ENCODE results near the gene CERS3. TPM values are rescaled to one million over a fixed set of nuclear protein-coding genes. Genes with fewer than 3 reads are reported as not detected.
"Not testable (repeated sequence)": the region's sequence is repeated elsewhere in the genome, so short reads cannot be mapped to it uniquely, and the experiment has no call there.

Gene CERS3
- total RNA-seq, 1 donor from 2014 or later: 120 TPM

DNA sequence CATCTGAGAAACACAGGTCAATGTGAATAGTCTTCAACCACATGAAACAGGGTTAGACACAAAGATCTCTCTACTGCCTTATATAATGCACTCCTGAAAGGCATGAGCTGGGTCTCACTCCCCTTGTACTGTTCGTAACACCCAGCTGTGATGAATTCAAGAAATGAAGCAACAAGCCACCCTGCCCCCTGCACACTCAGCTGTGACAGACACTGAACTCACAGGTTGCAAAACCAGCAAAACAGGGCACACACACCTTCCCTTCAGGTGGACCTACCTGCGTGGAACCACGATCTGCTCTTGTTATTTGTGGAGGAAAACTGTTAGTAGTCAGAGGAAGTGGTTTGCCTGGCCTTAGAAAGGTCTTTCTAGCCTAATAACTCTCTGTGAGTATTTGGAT lies 64.5 kb downstream of the CERS3 start:
- peak; percentile 85 for ATAC-seq

- ATAC-seq: peak; percentile 95
Observed at GRCh38 chr15:100463515-100463914, 65.2 kb downstream of the CERS3 start.

DNA sequence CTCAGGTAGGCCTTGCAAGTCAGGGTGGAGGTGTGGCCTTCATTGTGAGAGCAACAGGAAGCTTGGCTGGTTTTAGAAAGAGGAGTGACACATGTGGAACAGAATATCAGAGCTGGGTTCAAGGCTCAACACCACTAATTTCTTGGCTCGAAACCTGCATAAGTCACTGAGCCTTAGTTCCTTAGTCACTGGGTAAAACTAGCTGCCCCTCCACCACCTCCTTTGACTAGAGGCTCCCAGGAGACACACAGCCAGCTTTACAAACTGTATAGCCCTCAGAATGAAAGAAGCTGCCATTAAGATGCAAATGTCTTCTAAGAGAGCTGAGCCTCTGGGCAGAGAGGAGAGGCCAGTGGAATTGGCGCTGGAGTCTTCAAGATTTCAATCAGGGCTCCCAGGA lies 67.7 kb downstream of the CERS3 start:
- peak; percentile 63 for ATAC-seq

GRCh38 chr15:100457201-100457600 lies 71.5 kb downstream of the CERS3 start:
- peak; percentile 22 for ATAC-seq

DNA sequence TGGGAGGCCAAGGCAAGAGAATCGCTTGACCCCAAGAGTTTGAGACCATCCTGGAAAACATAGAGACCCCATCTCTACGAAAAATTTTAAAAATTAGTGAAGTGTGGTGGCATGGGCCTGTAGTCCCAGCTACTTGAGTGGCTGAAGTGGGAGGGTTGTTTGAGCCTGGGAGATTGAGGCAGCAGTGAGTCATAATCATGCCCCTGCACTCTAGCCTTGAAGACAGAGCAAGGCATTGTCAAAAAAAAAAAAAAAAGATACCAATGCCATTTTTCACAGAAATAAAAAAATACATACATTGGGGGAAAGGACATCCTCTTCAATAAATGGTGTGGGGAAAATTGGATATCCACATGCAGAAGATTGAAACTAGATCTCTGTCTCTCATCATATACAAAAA lies 74.6 kb downstream of the CERS3 start:
- ATAC-seq: no peak

DNA sequence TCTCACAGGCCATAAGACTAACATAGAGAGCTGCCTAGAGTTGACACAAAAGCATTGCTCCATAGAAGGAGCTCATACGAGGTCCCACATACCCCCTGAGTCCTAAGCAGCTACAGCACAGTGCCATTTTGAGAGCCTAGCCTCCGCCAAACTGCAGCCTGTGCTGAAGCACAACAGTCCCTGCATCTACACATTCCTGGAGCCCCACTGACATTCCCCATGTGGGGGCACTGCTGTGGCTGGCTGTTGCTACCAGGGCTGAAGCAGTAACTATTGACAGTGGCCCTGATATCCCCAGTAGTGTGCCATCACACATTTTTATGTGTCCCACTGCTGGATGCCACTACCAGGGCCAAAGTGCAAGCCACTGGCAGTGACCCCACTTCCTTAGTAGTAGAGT lies 80.3 kb downstream of the CERS3 start:
- ATAC-seq: peak; percentile 8

- not testable (repeated sequence) for ATAC-seq
Observed at GRCh38 chr15:100441063-100441462, 87.7 kb downstream of the CERS3 start.

- no peak for ATAC-seq
Observed at GRCh38 chr15:100439514-100439913, 89.2 kb downstream of the CERS3 start.

DNA sequence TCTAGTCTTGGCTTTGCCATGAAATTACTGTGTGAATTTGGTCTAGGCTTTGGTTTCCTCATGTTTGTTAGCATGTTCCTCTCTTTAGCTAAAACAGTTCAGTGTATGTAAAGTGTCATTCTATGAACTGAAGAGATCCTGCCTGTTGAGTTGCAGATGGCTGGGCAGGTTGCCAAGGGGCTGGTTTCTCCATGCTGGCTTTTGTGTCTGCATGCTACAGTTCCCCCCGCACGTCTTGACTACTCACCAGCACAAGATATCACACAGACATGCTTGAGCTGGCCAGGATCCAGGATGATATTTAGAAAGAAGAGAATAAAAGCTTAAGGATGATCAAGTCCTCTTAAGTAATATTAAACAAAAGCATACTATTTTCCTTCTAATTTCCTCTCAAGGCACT lies 90.2 kb downstream of the CERS3 start:
- ATAC-seq: peak; percentile 59

DNA sequence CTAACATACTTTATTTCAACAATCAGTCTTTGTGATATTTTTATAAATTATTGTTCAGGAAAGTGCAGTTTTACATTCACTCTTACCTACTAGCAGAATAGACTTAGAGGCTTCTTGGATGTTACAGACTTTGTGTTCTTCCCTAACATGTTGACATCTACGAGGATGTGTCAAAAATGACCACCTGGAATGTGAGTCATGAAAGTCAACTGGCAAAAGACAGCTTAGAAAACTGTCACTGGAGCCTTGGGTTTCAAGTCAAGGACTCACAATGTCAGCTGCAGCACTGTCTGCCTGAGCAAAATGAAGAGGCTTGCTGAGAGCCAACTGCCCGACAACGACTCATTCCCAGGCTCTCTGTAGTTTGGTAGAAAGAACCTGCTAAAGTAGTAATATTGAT lies 91.5 kb downstream of the CERS3 start:
- no peak for ATAC-seq

DNA sequence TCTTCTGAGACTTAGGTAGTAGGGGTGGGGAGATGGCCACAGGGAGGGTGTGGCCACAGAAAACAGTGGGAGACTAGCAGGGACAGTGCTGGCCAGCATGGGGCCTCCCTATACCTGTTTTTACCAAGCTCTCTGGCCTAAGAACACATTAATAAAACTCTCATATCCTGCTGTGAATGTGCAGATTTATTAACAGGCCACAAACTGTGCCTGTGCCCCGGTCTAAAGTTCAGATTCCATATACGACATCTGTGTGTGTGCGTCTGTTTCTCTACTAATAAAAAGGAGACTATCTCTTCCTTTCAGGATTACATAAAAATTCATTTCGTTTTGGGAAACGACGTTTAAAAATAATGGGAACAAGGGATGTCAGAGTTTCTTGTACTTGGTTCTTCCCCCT lies 94.2 kb downstream of the CERS3 start:
- ATAC-seq: no peak

- ATAC-seq: no peak
Observed at GRCh38 chr15:100434038-100434437, 94.7 kb downstream of the CERS3 start.

DNA sequence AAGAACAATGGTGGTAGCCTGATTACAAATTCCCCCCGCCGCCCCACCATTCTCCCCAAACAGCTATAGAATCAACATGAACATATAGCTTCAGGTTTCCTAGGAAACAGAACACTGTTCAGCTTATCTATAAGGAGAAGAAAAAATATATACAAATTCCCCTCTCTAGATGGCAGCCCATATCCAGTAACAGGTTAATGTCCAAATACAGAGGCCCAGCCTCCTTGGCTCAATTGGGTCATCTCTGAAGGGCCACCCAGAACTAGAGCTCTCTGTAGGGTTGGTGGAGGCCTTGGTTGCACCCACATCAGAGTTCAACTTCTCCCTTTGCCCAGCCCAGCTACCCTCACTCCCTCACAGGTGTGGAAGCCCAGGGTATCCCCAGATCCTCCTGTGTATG lies 95.4 kb downstream of the CERS3 start:
- ATAC-seq: peak; percentile 10

GRCh38 chr15:100430411-100430810 lies 98.3 kb downstream of the CERS3 start:
- ATAC-seq: no peak

DNA sequence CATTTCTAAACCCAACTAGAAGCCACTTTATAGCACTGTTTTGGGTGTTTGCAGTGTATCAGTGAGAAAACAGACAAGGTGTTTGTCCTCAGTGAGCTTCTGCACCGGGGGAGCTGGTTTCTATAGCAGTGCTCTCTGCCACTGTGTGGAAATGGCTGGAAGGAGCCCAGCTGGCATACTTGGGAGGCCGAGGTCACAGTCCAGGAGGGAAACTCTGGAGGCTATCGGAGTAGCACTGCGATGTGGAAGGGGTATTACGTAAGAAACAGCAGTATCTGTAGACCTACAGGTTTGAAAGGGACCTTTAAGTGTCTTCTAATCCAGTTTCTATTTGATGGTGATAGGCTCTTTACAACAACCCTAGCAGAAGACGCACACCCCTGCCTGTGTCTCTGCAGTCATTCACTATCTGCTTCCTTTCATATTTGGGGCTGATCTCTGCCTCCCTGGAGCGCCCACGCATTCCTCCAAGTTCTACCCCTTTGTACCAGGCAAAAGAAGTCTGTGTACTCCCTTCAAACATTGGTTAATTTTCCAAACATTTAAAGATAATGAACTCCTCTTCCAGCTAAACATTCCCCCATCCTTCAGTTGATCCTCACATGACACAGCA lies 99.5 kb downstream of the CERS3 start:
- ATAC-seq: no peak

DNA sequence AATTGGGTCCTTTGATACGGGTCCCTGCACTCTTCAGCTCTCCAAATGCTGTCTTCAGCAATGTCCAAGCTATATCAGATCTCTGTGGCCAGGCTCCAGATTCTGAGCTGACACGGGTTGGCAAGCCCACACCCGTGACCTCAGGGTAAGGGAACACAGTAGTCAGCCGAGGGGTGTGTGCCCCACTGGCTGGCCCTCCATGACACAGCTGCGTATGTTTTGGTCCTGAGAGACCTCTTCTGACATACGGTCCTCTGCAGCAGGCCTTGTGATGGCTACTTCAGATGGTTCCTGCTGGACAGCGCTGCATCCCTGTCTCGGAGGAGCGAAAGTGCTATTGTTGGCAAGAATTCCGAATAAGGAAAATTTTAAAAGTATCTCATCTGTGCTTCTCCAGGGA lies 101.8 kb downstream of the CERS3 start:
- ATAC-seq: no peak

- no peak for ATAC-seq
Observed at GRCh38 chr15:100405179-100405578, 123.6 kb downstream of the CERS3 start.

- peak; percentile 20 for ATAC-seq
Observed at GRCh38 chr15:100400996-100401395, 127.8 kb downstream of the CERS3 start.

GRCh38 chr15:100394736-100395440 lies 133.9 kb downstream of the CERS3 start:
- ATAC-seq: peak; percentile 20

DNA sequence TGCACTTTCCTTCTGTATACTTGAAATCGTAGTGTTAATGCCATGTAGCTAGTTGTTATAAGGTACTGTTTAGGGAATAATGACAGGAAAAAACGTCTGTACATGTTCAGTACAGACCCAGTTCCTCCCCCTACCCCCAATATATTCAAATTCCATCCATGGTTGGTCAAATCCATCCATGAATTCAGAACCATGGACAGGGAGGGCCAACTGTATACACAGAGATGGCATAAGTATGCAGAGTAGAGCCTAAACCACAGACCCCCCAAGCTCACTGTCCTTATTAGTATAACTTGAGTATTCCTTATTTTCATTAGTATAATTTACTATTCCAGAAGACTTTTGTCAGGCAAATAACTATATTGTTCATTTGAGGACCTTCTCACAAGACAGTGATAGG lies 135.7 kb downstream of the CERS3 start:
- ATAC-seq: no peak

DNA sequence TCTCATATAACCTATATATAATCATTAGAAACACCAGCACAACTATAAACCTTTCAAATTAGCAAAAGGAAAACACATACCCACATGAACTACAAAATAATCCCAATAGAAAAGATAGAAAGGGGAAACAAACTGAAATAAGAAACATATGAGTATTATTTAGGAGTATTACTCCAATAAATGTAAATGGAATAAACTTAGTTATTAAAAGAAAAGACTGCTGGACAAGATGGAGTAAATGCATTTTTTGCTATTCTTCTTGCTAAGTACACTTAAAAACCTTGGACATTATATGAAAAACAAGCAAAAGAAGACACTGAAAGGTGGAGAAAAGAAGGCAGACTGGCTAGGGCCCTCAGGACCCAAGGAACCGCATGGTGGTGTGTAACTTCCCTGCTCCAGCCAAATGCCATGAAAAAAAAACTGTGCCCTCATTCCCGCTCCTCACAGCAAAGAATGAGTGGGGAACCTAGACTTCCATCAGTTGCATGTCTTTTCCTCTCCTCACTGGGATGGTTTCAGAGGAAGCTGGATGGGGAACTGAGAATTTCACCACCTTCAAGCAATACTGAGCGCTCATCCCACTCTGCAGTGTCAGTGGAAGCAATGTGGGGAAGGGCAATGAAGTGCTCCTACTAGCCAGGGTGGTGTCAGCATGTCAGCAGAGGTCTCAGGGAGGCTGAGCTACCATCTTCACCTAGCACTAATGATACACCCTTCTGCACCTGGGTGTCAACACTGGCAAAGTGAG lies 143.3 kb downstream of the CERS3 start:
- ATAC-seq: no peak

GRCh38 chr15:100384108-100384410 lies 144.7 kb downstream of the CERS3 start:
- peak; percentile 23 for ATAC-seq

GRCh38 chr15:100383302-100384107 lies 145.2 kb downstream of the CERS3 start:
- ATAC-seq: peak; percentile 39
